ENCODE measurements around the gene EPDR1. TPM values are rescaled to one million over a fixed set of nuclear protein-coding genes. Genes with fewer than 3 reads are reported as not detected.

The EPDR1 gene
- total and polyA plus RNA-seq, 5 donors = 13.9 to 24.0 (median 22.6) TPM

GRCh38 chr7:37916017-37916672, 4.3 kb upstream of the EPDR1 start:
- ATAC-seq = peak; percentile 18 to 24
- peak; percentile 34 to 70 (median 64) for DNase-seq
- WGBS = 4% methylated on average over 57 of the region's 57 CpGs
- H3K4me1 ChIP-seq (ENCODE audit: control insufficient read depth, insufficient read depth, low read length) = no peaks in the 10 kb centered on the region
- no peaks in the 10 kb centered on the region for H3K27me3 ChIP-seq (ENCODE audit: control insufficient read depth, insufficient read depth)
- H3K27ac ChIP-seq (ENCODE audit: low read length) = no peak overlapping the region
- H3K4me3 ChIP-seq (ENCODE audit: low read length) = peak overlapping the region; percentile 4
- intact Hi-C loops (cut with DNase I) = no loop called here
- H3K9me3 ChIP-seq (ENCODE audit: control insufficient read depth, low read length) = no peaks in the 10 kb centered on the region

- Histone ChIP-seq H3K27ac (ENCODE audit: low read length) (no peak within 1 kb of the TSS), H3K9me3 (ENCODE audit: control insufficient read depth, low read length) (no peaks in the 10 kb centered on the region), H3K4me3 (ENCODE audit: low read length) (peak within 1 kb of the TSS; percentile 4), H3K4me1 (ENCODE audit: control insufficient read depth, insufficient read depth, low read length) (no peaks in the 10 kb centered on the region), H3K27me3 (ENCODE audit: control insufficient read depth, insufficient read depth) (no peaks in the 10 kb centered on the region)
- intact Hi-C loops (cut with DNase I) = no loop called here
- ATAC-seq = peak; percentile 78 to 80
- under 1% methylated on average over 46 of the region's 46 CpGs for WGBS
- peak; percentile 78 to 91 (median 90) for DNase-seq
Measured at GRCh38 chr7:37916673-37917660, 3.5 kb upstream of the EPDR1 start, which contains the start of gene SFRP4. Gene SFRP4, minus strand, starts transcription at chr7:37916817. Its CDS starts 280 bp downstream, at chr7:37916537.

GRCh38 chr7:37918526-37918925, 1.9 kb upstream of the EPDR1 start:
- Histone ChIP-seq H3K4me1 (ENCODE audit: control insufficient read depth, insufficient read depth, low read length) (no peaks in the 10 kb centered on the region), H3K27ac (ENCODE audit: low read length) (no peak overlapping the region), H3K4me3 (ENCODE audit: low read length) (no peak overlapping the region), H3K27me3 (ENCODE audit: control insufficient read depth, insufficient read depth) (no peaks in the 10 kb centered on the region), H3K9me3 (ENCODE audit: control insufficient read depth, low read length) (no peaks in the 10 kb centered on the region)
- ATAC-seq (no peak), DNase-seq (no peak)
- WGBS = 64% methylated on average over 4 of the region's 4 CpGs
- intact Hi-C loops (cut with DNase I) = no loop called here

- no peaks in the 10 kb centered on the region for H3K4me1 ChIP-seq (ENCODE audit: control insufficient read depth, insufficient read depth, low read length)
- ATAC-seq (peak; percentile 77), DNase-seq (peak; percentile 43 to 71 (median 62))
- peak overlapping the region; percentile 46 for H3K4me3 ChIP-seq (ENCODE audit: low read length)
- intact Hi-C loops (cut with DNase I) = no loop called here
- 1% methylated on average over 63 of the region's 63 CpGs for WGBS
- no peaks in the 10 kb centered on the region for H3K27me3 ChIP-seq (ENCODE audit: control insufficient read depth, insufficient read depth)
- peak overlapping the region; percentile 26 for H3K27ac ChIP-seq (ENCODE audit: low read length)
- H3K9me3 ChIP-seq (ENCODE audit: control insufficient read depth, low read length) = no peaks in the 10 kb centered on the region
Measured at GRCh38 chr7:37920849-37921805, 687 bp downstream of the EPDR1 start.

GRCh38 chr7:37921876-37922275, 1.4 kb downstream of the EPDR1 start:
- WGBS = 68% methylated on average over 4 of the region's 4 CpGs
- no peak for DNase-seq
- Histone ChIP-seq H3K27ac (ENCODE audit: low read length) (no peak overlapping the region), H3K9me3 (ENCODE audit: control insufficient read depth, low read length) (no peaks in the 10 kb centered on the region), H3K4me3 (ENCODE audit: low read length) (peak overlapping the region; percentile 22), H3K27me3 (ENCODE audit: control insufficient read depth, insufficient read depth) (no peaks in the 10 kb centered on the region), H3K4me1 (ENCODE audit: control insufficient read depth, insufficient read depth, low read length) (no peaks in the 10 kb centered on the region)
- intact Hi-C loops (cut with DNase I) = no loop called here
- no peak for ATAC-seq

- intact Hi-C loops (cut with DNase I) = no loop called here
- Histone ChIP-seq H3K27ac (ENCODE audit: low read length) (no peak overlapping the region), H3K9me3 (ENCODE audit: control insufficient read depth, low read length) (no peaks in the 10 kb centered on the region), H3K4me3 (ENCODE audit: low read length) (no peak overlapping the region), H3K4me1 (ENCODE audit: control insufficient read depth, insufficient read depth, low read length) (no peaks in the 10 kb centered on the region), H3K27me3 (ENCODE audit: control insufficient read depth, insufficient read depth) (no peaks in the 10 kb centered on the region)
- DNase-seq (no peak), ATAC-seq (no peak)
- WGBS = 75% methylated on average over 1 of the region's 1 CpG
Measured at GRCh38 chr7:37923996-37924395, 3.6 kb downstream of the EPDR1 start.

- Histone ChIP-seq H3K27ac (ENCODE audit: low read length) (no peak overlapping the region), H3K4me1 (ENCODE audit: control insufficient read depth, insufficient read depth, low read length) (no peaks in the 10 kb centered on the region), H3K4me3 (ENCODE audit: low read length) (no peak overlapping the region), H3K9me3 (ENCODE audit: control insufficient read depth, low read length) (no peaks in the 10 kb centered on the region), H3K27me3 (ENCODE audit: control insufficient read depth, insufficient read depth) (no peaks in the 10 kb centered on the region)
- ATAC-seq (no peak), DNase-seq (no peak)
- 72% methylated on average over 3 of the region's 3 CpGs for WGBS
- intact Hi-C loops (cut with DNase I) = no loop called here
Measured at GRCh38 chr7:37924491-37925041, 4.1 kb downstream of the EPDR1 start.

- Histone ChIP-seq H3K4me1 (ENCODE audit: control insufficient read depth, insufficient read depth, low read length) (no peaks in the 10 kb centered on the region), H3K27me3 (ENCODE audit: control insufficient read depth, insufficient read depth) (no peaks in the 10 kb centered on the region), H3K27ac (ENCODE audit: low read length) (no peak overlapping the region), H3K4me3 (ENCODE audit: low read length) (no peak overlapping the region), H3K9me3 (ENCODE audit: control insufficient read depth, low read length) (no peaks in the 10 kb centered on the region)
- intact Hi-C loops (cut with DNase I) = no loop called here
- ATAC-seq = no peak
- no peak for DNase-seq
- WGBS = 96% methylated on average over 1 of the region's 1 CpG
Measured at GRCh38 chr7:37925620-37926019, 5.2 kb downstream of the EPDR1 start.

GRCh38 chr7:37927773-37928444, 7.5 kb downstream of the EPDR1 start:
- 87% methylated on average over 2 of the region's 2 CpGs for WGBS
- Histone ChIP-seq H3K4me3 (ENCODE audit: low read length) (no peak overlapping the region), H3K27ac (ENCODE audit: low read length) (no peak overlapping the region), H3K27me3 (ENCODE audit: control insufficient read depth, insufficient read depth) (no peaks in the 10 kb centered on the region), H3K9me3 (ENCODE audit: control insufficient read depth, low read length) (no peaks in the 10 kb centered on the region), H3K4me1 (ENCODE audit: control insufficient read depth, insufficient read depth, low read length) (no peaks in the 10 kb centered on the region)
- DNase-seq (no peak), ATAC-seq (no peak)
- intact Hi-C loops (cut with DNase I) = no loop called here

- Histone ChIP-seq H3K4me1 (ENCODE audit: control insufficient read depth, insufficient read depth, low read length) (no peaks in the 10 kb centered on the region), H3K27me3 (ENCODE audit: control insufficient read depth, insufficient read depth) (no peaks in the 10 kb centered on the region), H3K27ac (ENCODE audit: low read length) (no peak overlapping the region), H3K4me3 (ENCODE audit: low read length) (no peak overlapping the region), H3K9me3 (ENCODE audit: control insufficient read depth, low read length) (no peaks in the 10 kb centered on the region)
- WGBS = 82% methylated on average over 4 of the region's 4 CpGs
- ATAC-seq (no peak), DNase-seq (no peak)
- intact Hi-C loops (cut with DNase I) = no loop called here
Measured at GRCh38 chr7:37928878-37929277, 8.4 kb downstream of the EPDR1 start.
